Tibial nerve (tissue), 4 donors: ENCODE measurements around the gene ABR.

Experiments used
- CTCF ChIP-seq, 5 experiments: fragments of 200-600 bp in 3 of 5; fragments of 450-650 bp in 2 of 5; sonication (generic) in 3 of 5; IDR thresholded peaks; one replicate each; pipeline ENCODE4 v1.5.1; 2016 to 2019; ENCODE audit warnings: antibody characterized with exemption in 5 of 5, mild to moderate bottlenecking in 3 of 5, moderate library complexity in 2 of 5
- EP300 ChIP-seq, 2 donors: sonication (generic); formaldehyde crosslinking; IDR thresholded peaks; one replicate each; pipeline ENCODE4 v1.6.1; 2017; ENCODE audit warnings: antibody characterized with exemption in 2 of 2, mild to moderate bottlenecking in 1 of 2
- POLR2A ChIP-seq, 2 donors: fragments of 450-650 bp; IDR thresholded peaks; one replicate each; pipeline ENCODE4 v1.6.1; 2017; ENCODE audit warnings: antibody characterized with exemption in 2 of 2, mild to moderate bottlenecking in 2 of 2, moderate library complexity in 2 of 2

GRCh38 chr17:958712-959451 is 220.9 kb downstream of the ABR start:
- no peak for TF ChIP-seq CTCF (IDR thresholded peaks at IDR 0.05)
- TF ChIP-seq POLR2A (IDR thresholded peaks at IDR 0.05): no peak
- TF ChIP-seq EP300 (IDR thresholded peaks at IDR 0.05): no peak
